Activated T-helper 1 cell treated with anti-CD3 and anti-CD28 coated beads, Interleukin-12 subunit alpha, Interleukin-12 subunit beta, Interleukin-2, Interleukin-4 antibody, amounts not matched to agents 30 ng/mL and 10 ng/mL and 1 ng/mL, durations not matched to agents 14 hours and 24 hours and 36 hours (primary cell): ENCODE results near the gene MGA. TPM values are rescaled to one million over a fixed set of nuclear protein-coding genes. Genes with fewer than 3 reads are reported as not detected.
"Not testable (repeated sequence)": the region's sequence is repeated elsewhere in the genome, so short reads cannot be mapped to it uniquely, and the experiment has no call there.

Experiments
- DNase-seq: peaks from one replicate; pipeline ENCODE4 v3.0.0; 2021; ENCODE audit warnings: low spot score
- H3K27ac Mint-ChIP-seq: one replicate; pipeline ENCODE4 v1.8.0; 2021; ENCODE audit warnings: mild to moderate bottlenecking, mixed read lengths
- H3K27me3 Mint-ChIP-seq: one replicate; pipeline ENCODE4 v1.8.0; 2022; ENCODE audit warnings: mild to moderate bottlenecking, moderate library complexity, mixed read lengths; ENCODE audit not compliant: insufficient read depth
- H3K36me3 Mint-ChIP-seq: one replicate; pipeline ENCODE4 v1.8.0; 2021; ENCODE audit warnings: low read depth, mixed read lengths
- H3K4me1 Mint-ChIP-seq: one replicate; pipeline ENCODE4 v1.8.0; 2021; ENCODE audit warnings: low read depth, mixed read lengths
- H3K4me3 Mint-ChIP-seq: one replicate; pipeline ENCODE4 v1.8.0; 2021; ENCODE audit warnings: mild to moderate bottlenecking, moderate library complexity, mixed read lengths
- H3K9me3 Mint-ChIP-seq: one replicate; pipeline ENCODE4 v1.8.0; 2021; ENCODE audit warnings: mixed read lengths
- intact Hi-C: fragments of 100-400 bp; cut with micrococcal nuclease; formaldehyde crosslinking; loops from one replicate; pipeline ENCODE4 v1.15.1; 2024
- total RNA-seq: library from RNA; stranded (reverse); gene quantifications from 2 replicates; pipeline ENCODE4 v1.2.3, GENCODE V29; 2022

The MGA gene
- total RNA-seq, 1 donor from 2014 or later: 38.8 TPM

GRCh38 chr15:41692049-41692448, 31.8 kb downstream of the MGA start:
- Mint-ChIP-seq H3K4me1 (peaks cover 49% of the 10 kb centered on the region), H3K27me3 (no peaks in the 10 kb centered on the region), H3K4me3 (peak overlapping the region; percentile 54), H3K36me3 (peaks cover 8% of the 10 kb centered on the region), H3K27ac (peak overlapping the region; percentile 82), H3K9me3 (no peaks in the 10 kb centered on the region)
- intact Hi-C loops: loop anchor here (5.0 to 10.0 kb wide), 4 partner anchors 90 to 227 kb away; partner anchors contain the start of gene ITPKA
- DNase-seq: no peak

GRCh38 chr15:41693757-41694156, 33.6 kb downstream of the MGA start:
- H3K27ac Mint-ChIP-seq: no peak overlapping the region
- no peaks in the 10 kb centered on the region for H3K27me3 Mint-ChIP-seq
- peaks cover 8% of the 10 kb centered on the region for H3K36me3 Mint-ChIP-seq
- intact Hi-C loops: loop anchor here (5.0 to 10.0 kb wide), 4 partner anchors 91 to 229 kb away; partner anchors contain the start of gene ITPKA
- no peak for DNase-seq
- H3K4me1 Mint-ChIP-seq: peaks cover 49% of the 10 kb centered on the region
- no peaks in the 10 kb centered on the region for H3K9me3 Mint-ChIP-seq
- H3K4me3 Mint-ChIP-seq: no peak overlapping the region

- Mint-ChIP-seq H3K9me3 (no peaks in the 10 kb centered on the region), H3K4me1 (peaks cover 38% of the 10 kb centered on the region), H3K27ac (peak overlapping the region; percentile 81), H3K36me3 (peaks cover 16% of the 10 kb centered on the region), H3K27me3 (no peaks in the 10 kb centered on the region), H3K4me3 (peak overlapping the region; percentile 28)
- peak; percentile 34 for DNase-seq
- intact Hi-C loops: loop anchor here (1.0 to 10.0 kb wide), 5 partner anchors 78 to 231 kb away; partner anchors contain the start of genes ITPKA and MAPKBP1
Observed at GRCh38 chr15:41695750-41696436, 35.7 kb downstream of the MGA start.

- no peaks in the 10 kb centered on the region for H3K27me3 Mint-ChIP-seq
- H3K36me3 Mint-ChIP-seq: peaks cover 26% of the 10 kb centered on the region
- intact Hi-C loops: loop anchor here (10.0 kb wide), 3 partner anchors 204 to 234 kb away; partner anchors contain the start of gene ITPKA
Observed at GRCh38 chr15:41698779-41699178, 38.6 kb downstream of the MGA start.

GRCh38 chr15:41703120-41703519, 42.9 kb downstream of the MGA start:
- intact Hi-C loops: no loop called here
- H3K9me3 Mint-ChIP-seq: no peaks in the 10 kb centered on the region
- no peak overlapping the region for H3K4me3 Mint-ChIP-seq
- peaks cover 24% of the 10 kb centered on the region for H3K36me3 Mint-ChIP-seq
- peaks cover 4% of the 10 kb centered on the region for H3K4me1 Mint-ChIP-seq
- H3K27ac Mint-ChIP-seq: no peak overlapping the region
- DNase-seq: no peak
- no peaks in the 10 kb centered on the region for H3K27me3 Mint-ChIP-seq

More at GRCh38 chr15:41698779-41699178, 38.6 kb downstream of the MGA start:
- no peak for DNase-seq
- Mint-ChIP-seq H3K9me3 (no peaks in the 10 kb centered on the region), H3K4me3 (no peak overlapping the region), H3K4me1 (peaks cover 21% of the 10 kb centered on the region), H3K27ac (no peak overlapping the region)

- Mint-ChIP-seq H3K9me3 (no peaks in the 10 kb centered on the region), H3K4me1 (no peaks in the 10 kb centered on the region), H3K4me3 (no peak overlapping the region), H3K27me3 (no peaks in the 10 kb centered on the region), H3K27ac (no peak overlapping the region), H3K36me3 (peaks cover 24% of the 10 kb centered on the region)
- DNase-seq: no peak
- intact Hi-C loops: no loop called here
Observed at GRCh38 chr15:41713047-41713446, 52.8 kb downstream of the MGA start.

GRCh38 chr15:41714291-41714690, 54.1 kb downstream of the MGA start:
- H3K36me3 Mint-ChIP-seq: peaks cover 22% of the 10 kb centered on the region
- H3K4me3 Mint-ChIP-seq: no peak overlapping the region
- intact Hi-C loops: no loop called here

GRCh38 chr15:41716864-41717263, 56.7 kb downstream of the MGA start:
- intact Hi-C loops: no loop called here
- H3K36me3 Mint-ChIP-seq: peaks cover 14% of the 10 kb centered on the region
- H3K4me3 Mint-ChIP-seq: no peak overlapping the region
- no peak for DNase-seq
- H3K27me3 Mint-ChIP-seq: no peaks in the 10 kb centered on the region
- H3K9me3 Mint-ChIP-seq: no peaks in the 10 kb centered on the region
- no peaks in the 10 kb centered on the region for H3K4me1 Mint-ChIP-seq
- H3K27ac Mint-ChIP-seq: no peak overlapping the region

More at GRCh38 chr15:41714291-41714690, 54.1 kb downstream of the MGA start:
- Mint-ChIP-seq H3K27ac (no peak overlapping the region), H3K9me3 (no peaks in the 10 kb centered on the region), H3K4me1 (no peaks in the 10 kb centered on the region), H3K27me3 (no peaks in the 10 kb centered on the region)
- no peak for DNase-seq

GRCh38 chr15:41727143-41727542, 66.9 kb downstream of the MGA start:
- peaks cover 7% of the 10 kb centered on the region for H3K36me3 Mint-ChIP-seq
- H3K27ac Mint-ChIP-seq: no peak overlapping the region
- no peak overlapping the region for H3K4me3 Mint-ChIP-seq
- no peaks in the 10 kb centered on the region for H3K4me1 Mint-ChIP-seq
- H3K9me3 Mint-ChIP-seq: no peaks in the 10 kb centered on the region
- no peaks in the 10 kb centered on the region for H3K27me3 Mint-ChIP-seq
- DNase-seq: no peak
- intact Hi-C loops: no loop called here

GRCh38 chr15:41728061-41728460, 67.9 kb downstream of the MGA start:
- H3K27ac Mint-ChIP-seq, H3K36me3 Mint-ChIP-seq, H3K4me3 Mint-ChIP-seq, intact Hi-C loops, H3K4me1 Mint-ChIP-seq, H3K9me3 Mint-ChIP-seq, H3K27me3 Mint-ChIP-seq, DNase-seq: not testable (repeated sequence)

GRCh38 chr15:41730543-41730942, 70.3 kb downstream of the MGA start:
- Mint-ChIP-seq H3K27ac (no peak overlapping the region), H3K4me3 (no peak overlapping the region), H3K4me1 (no peaks in the 10 kb centered on the region), H3K27me3 (no peaks in the 10 kb centered on the region), H3K36me3 (peaks cover 13% of the 10 kb centered on the region), H3K9me3 (no peaks in the 10 kb centered on the region)
- DNase-seq: no peak
- intact Hi-C loops: no loop called here

GRCh38 chr15:41732483-41732882, 72.3 kb downstream of the MGA start:
- intact Hi-C loops: no loop called here
- no peak for DNase-seq
- Mint-ChIP-seq H3K4me1 (no peaks in the 10 kb centered on the region), H3K27me3 (no peaks in the 10 kb centered on the region), H3K27ac (no peak overlapping the region), H3K9me3 (no peaks in the 10 kb centered on the region), H3K36me3 (peaks cover 17% of the 10 kb centered on the region), H3K4me3 (no peak overlapping the region)

- Mint-ChIP-seq H3K4me3 (no peak overlapping the region), H3K36me3 (peaks cover 20% of the 10 kb centered on the region), H3K27ac (no peak overlapping the region), H3K4me1 (no peaks in the 10 kb centered on the region), H3K27me3 (no peaks in the 10 kb centered on the region), H3K9me3 (no peaks in the 10 kb centered on the region)
- DNase-seq: no peak
- intact Hi-C loops: no loop called here
Observed at GRCh38 chr15:41734079-41734478, 73.9 kb downstream of the MGA start.
